Kidney capillary endothelial cell (primary cell): ENCODE measurements around the gene RERE.

Experiments
- DNase-seq: peaks from one replicate; pipeline ENCODE4 v3.0.0-alpha.2; 2018; ENCODE audit warnings: low spot score

RERE gene

GRCh38 chr1:8326265-8326664 lies 491.2 kb downstream of the RERE start:
- no peak for DNase-seq

DNA sequence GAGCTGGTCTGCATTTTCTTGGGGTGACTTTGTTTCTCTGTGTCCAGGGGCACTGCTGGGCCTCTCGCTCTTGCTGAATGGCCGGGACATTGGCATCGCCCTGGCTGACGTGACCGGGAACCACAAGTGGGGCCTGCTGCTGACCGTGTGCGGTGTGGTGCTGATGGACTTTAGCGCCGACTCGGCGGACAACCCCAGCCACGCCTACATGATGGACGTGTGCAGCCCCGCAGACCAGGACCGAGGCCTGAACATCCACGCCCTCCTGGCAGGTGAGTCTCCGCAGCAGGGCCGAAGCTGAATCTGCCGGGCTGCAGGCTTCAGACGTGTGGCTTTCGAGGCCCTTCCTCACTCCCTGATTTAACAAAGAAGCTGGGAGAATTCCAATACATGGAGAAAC lies 491.7 kb downstream of the RERE start:
- no peak for DNase-seq

DNA sequence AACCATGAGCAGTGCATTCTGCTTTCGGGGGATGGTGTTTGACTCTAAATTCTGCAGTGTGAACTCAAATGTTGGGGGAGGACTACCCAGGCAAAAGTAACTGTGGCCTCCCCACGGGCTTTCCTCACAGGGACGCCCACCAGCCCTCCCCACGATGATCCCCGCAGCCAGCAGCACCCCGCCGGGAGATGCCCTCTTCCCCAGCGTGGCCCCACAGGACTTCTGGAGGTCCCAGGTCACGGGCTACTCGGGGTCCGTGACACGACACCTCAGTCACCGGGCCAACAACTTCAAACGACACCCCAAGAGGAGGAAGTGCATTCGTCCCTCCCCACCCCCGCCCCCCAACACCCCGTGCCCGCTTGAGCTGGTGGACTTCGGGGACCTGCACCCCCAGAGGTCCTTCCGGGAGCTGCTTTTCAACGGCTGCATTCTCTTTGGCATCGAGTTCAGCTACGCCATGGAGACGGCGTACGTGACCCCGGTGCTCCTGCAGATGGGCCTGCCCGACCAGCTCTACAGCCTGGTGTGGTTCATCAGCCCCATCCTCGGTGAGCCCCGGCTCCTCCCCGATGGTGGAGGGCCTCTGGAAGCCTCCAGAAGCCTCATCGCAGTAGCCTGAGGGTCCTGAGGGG lies 493.1 kb downstream of the RERE start:
- no peak for DNase-seq

DNA sequence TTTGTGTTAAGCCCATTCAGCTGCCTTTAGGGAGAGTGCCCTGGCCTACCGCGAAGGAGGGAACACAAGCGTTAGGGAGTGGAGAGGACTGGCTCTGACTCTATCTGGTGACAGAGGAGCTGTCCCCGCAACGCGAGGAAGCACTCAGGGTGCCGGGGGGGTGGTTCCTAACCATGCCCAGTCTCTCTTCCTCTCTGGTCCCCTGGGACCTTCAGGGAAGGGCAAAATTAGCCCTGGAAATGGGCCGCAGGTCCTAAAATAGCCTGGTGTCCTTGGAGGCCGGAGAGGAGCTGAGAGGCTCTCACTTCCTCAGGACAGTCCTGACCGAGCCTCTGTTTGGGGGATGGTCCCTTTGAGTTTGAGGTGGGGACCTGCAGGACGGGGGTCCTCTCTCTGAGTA lies 493.7 kb downstream of the RERE start:
- no peak for DNase-seq

DNA sequence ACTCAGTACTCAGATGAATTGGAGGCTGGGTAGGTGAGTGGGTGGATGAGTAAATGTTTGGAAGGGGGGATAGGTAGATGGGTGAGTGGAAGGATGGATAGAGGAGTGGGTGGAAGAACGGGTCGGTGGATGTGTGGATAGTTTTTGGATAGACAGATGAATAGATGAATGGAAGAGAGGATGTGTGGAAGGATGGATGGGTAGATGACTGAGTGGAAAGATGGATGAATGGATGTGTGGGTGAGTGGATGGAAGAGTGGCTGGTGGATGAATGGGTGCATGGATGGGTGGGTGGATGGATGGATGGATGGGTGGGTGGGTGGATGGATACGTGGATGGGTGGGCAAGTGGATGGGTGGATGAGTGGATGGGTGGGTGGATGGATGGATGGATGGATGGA lies 495.8 kb downstream of the RERE start:
- no peak for DNase-seq

- no peak for DNase-seq
Measured at GRCh38 chr1:8318436-8318835, 499.0 kb downstream of the RERE start.

DNA sequence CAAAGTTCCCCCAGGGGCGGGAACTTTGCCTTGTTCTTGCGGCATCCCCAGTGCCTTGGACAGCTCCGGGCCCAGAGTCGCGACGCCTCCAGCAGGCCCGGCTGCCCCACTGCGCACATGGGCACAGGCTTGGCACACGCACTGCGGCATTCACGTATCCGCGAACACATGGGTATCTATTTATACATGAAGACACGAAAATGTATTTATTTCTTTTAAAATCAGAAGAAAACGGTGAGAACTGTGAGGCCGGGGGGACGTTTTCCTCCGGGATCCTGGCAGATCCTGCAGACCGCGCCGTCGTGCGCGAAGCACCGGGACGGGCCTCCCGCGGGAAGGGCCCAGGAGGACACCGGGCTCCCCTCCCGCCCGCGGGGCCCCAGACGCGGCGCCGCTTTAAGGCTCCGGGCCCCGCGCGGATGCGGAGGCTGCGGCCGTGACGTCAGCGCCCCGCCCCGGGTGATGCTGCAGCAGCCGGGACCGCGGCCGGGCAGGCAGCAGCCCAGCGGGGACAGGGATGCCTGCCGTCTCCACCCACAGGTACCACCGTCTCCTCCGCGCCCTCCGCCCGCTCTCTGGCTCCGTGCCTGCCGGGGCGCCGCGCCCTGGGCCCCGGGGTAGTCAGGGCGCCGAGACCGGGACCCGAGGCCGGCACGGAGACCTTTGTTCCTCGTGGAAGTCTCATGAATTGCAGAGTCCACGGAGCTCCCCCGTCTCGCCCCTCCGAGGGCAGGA lies 499.6 kb downstream of the RERE start, which contains the start of gene SLC45A1:
Gene SLC45A1 (plus strand): TSS at position 468 of the 735 bp plus-strand sequence. CDS start 6,216 bp downstream, outside the sequence.
- peak; percentile 55 for DNase-seq

DNA sequence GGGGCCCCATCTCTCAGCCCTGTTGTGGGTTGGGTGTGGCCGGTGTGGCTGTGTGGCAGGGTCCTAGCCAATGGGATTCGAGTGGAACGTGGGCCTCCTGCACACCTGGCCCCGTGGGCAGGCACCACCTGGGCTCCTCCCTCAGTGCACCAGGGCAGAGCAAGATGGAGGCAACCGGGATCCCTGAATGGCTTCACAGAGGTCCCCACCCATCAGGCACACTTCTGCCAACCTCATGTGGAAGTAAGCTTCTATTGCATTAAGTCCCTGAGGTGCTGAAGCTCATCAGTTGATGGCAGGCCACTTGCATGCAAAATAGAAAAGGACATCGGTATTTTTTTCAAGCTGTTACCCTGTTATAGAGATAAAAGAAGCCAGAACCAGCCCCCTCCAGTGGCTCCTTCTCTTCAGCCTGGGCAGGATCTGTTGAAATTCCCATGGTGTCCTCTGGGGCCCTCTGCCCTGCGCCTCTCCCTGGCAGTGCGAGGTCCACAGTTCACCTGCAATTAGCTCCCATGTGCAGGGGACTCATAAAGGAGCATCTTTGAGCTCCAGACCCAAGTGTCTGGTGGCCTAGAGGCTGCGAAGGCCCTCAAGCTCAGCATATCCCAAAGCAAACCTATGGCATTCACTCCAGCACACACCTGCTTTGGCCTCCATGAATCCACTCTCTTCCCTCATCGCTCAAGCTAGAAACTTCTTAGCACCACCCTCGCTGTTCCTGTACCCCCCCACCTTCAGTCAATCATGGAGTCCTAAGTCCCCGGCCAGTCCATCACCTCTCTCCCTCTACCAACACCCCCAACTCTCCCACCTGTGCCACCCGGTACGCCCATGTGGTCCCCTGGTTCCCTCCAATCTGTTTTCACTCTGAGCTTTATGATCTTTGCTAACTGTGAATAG lies 501.6 kb downstream of the RERE start:
- no peak for DNase-seq

GRCh38 chr1:8314346-8315280 lies 502.8 kb downstream of the RERE start:
- DNase-seq = peak; percentile 70

GRCh38 chr1:8313231-8313630 lies 504.2 kb downstream of the RERE start:
- no peak for DNase-seq

GRCh38 chr1:8312235-8313218 lies 504.9 kb downstream of the RERE start:
- no peak for DNase-seq

DNA sequence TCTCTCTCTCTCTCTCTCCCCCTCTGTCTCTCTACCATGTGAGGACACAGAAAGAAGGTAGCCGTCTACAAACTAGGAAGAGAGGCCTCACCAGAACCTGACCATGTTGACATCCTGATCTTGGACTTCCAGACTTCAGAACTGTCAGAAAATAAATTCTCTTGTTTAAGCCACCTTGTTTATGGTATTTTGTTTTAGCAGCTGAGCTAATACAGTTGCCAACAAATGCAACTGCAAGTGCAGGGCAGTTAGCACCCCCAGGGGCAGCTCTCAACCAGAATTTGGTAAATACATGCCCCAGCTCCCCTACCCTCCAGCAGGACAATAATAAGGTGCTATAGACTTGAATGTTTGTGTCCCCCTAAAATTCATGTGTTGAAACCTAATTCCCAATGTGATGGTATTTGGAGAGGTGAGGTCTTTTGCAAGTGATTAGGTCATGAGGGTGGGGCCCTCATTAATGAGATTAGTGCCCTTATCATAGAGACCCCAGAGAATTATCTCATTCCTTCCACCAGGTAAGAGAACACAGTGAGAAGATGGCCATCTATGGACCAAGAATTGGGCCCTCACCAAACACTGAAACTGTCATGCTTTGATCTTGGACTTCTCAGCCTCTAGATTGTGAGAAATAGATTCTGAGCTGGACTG lies 506.2 kb downstream of the RERE start:
- no peak for DNase-seq

DNA sequence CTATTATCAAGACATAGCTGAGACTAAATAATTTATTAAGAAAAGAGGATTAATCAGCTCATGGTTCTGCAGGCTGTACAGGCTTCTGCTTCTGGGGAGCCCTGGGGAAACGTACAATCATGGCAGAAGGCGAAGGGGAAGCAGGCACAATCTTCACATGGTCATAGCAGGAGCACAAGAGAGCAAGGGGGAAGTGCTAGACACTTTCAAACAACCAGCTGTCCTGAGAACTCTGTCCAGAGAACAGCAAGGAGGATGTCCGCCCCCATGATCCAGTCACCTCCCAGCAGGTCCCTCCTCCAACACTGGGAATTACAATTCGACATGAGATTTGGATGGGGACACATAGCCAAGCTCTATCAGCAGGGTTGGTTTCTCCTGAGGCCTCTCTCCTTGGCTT lies 509.8 kb downstream of the RERE start:
- DNase-seq = no peak

DNA sequence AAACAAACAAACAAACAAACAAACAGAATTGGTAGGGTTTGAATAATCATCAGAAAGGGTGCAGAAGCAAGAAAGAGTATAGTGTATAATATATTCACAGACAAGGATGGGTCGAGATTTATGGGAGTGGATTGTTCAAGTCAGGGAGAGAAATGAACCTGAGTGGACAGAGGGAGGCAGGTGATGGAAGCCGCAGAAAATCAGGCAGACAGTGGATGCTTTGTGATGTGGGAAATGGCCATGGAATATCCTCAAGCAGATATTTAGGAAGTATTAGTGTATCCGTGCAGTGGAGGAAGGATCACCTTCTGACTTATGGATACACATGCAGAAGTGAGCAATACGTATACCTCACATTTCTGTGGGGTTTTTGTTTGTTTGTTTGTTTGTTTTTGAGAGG lies 513.6 kb downstream of the RERE start:
- no peak for DNase-seq

GRCh38 chr1:8303141-8303540 lies 514.3 kb downstream of the RERE start:
- DNase-seq = no peak
